Stimulated activated CD8-positive, alpha-beta memory T cell treated with anti-CD3 and anti-CD28 coated beads, Interleukin-4, amount 100 ng/mL, for 24 hours (primary cell): Measurements from ENCODE around the gene ORM1.
"Not testable (repeated sequence)": the region's sequence is repeated elsewhere in the genome, so short reads cannot be mapped to it uniquely, and the experiment has no call there.

Experiments
- DNase-seq: peaks from one replicate; pipeline ENCODE4 v3.0.0-alpha.2; 2020; ENCODE audit warnings: low read depth

The ORM1 gene

DNA sequence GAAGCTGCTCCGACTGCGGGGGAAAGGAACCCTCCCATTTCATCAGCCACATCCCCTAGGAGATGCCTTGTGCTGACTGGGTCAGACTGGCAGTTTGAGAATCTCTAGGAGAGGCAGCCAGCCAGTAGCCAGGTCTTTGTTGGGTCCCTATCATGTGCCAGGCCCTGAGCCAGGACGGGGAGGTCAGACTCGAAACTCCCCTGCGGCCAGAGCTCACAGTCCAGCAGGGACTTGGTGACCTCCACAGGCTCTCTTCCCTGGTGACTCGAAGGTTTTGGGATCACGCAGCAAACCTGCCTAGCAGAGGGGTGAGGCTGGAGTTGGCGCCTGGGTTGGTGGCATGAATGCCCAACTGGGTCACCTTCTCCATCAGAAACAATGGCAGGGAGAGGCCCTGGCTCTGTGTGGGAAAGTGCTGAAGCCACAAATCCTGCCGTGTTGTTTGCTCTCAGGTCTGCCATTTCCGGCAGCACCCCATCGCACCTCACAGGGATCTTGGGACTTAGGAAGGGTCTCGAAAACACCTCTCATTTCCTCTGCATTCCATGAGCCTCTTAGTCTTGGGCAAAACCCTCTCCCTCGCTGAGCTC is 14.4 kb upstream of the ORM1 start:
- no peak for DNase-seq

GRCh38 chr9:114309096-114309495 is 13.8 kb upstream of the ORM1 start:
- no peak for DNase-seq

DNA sequence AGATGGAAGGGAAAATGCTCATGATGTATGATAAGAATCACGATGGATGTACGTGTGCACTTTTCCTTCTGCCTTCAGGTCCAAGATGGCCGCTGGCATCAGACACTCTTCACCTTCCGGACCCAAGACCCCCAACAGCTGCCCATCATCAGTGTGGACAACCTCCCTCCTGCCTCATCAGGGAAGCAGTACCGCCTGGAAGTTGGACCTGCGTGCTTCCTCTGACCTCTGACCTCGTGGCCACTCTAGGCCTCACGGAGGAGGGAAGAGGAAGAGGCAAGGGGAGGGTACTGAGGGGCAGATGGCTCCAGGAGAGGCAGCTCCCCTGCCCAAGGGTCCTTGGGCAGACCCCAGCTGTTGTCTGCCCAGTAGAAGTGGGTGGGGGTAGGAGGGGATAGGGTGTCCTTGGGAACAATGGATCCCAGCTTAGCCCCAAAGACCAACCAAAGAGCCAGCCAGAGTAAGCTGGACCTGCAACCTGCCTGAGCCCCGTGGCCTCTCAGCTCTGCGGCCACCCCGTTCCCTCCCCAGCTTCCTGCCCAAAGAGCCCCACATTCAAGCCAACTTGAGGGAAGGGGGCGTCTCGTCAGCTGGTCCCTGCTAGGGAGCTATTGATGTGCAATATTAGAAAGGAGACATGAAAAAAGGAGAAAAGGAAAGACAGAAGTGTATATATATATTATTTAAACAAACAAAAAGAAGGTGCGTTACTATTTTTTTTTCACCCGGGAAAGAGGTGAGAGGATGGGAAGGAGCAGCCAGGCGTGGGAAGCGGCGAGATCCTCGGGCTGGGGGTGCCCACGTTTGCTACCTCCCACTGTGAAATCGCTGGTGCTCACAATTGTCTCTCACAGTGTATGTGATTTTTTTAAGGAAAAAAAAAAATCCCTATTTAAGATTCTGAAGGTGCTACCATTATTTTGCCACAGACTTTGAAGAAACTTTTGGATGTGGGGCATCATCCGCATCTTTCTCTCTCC is 12.1 kb upstream of the ORM1 start:
- no peak for DNase-seq

DNA sequence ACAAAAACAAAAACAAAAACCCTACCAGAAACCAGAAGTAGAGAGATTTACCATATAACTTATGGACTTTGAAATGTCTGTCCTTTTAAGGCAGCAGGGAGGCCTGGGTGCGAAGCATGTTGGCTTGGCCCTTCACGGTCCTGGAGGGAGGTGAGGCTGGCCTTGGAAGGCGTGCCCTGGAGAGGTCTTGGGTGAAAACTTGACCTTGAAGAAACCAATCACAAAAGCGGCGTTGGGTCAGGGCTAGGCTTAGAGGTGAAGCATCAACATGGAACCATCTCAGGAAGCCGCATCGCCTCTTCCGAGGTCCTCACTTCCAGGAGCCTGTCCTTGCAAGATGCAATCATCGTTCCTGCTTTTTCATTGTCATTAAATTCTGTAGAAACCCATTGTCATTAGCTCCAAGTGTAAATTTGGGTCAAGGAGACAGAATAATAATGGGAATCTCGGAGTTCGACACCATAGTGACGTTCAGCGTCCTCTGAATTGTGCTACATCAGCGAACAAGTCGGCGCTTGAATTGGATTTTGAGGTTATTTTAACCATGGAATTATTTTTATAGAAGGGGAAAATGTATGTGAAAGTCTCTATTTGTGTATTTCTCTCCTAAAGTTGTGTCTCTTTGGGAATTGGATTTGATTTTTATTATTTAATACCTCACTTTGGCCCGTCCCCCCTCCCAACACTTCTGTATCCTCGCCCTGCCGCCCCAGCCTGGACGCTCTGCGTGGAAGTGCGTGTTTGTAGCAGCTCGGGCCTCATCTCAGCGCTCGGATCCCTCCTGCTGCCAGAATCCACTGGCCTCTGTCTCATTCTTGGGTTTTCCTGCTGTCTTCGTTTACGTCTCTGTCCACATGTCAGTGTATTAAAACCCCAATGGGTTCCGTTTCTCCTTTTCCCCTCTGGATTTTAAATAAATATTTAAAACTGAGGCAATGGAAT is 11.1 kb upstream of the ORM1 start:
- no peak for DNase-seq

GRCh38 chr9:114312513-114312875 is 10.4 kb upstream of the ORM1 start:
- DNase-seq = no peak

GRCh38 chr9:114313186-114313585 is 9.7 kb upstream of the ORM1 start:
- no peak for DNase-seq

DNA sequence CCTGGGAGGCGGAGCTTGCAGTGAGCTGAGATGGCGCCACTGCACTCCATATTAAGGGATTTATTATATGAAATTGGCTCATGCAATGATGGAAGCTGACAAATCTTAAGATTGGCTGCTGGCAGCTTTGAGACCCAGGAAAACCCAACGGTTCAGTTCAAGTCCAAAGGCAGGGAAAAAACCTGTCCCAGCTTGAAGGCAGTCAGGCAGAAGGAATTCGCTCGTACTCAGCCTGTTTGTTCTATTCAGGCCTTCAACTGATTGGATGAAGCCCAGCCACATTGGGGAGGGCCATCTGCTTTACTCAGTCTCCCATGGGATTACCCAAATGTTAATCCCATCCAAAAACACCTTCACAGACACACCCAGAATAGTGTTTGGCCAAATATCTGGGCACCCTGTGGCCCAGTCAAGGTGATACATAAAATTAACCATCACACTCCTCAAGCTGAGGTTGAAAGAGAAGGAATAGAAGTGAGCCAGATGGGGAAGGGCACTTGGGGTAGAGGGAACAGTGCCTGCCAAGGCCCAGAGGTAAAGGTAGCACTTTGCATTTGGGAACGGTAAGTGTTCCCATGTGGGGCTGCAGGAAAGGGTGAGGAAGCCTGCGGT is 8.5 kb upstream of the ORM1 start:
- no peak for DNase-seq

- DNase-seq = no peak
Measured at GRCh38 chr9:114314881-114315722, 7.8 kb upstream of the ORM1 start.

DNA sequence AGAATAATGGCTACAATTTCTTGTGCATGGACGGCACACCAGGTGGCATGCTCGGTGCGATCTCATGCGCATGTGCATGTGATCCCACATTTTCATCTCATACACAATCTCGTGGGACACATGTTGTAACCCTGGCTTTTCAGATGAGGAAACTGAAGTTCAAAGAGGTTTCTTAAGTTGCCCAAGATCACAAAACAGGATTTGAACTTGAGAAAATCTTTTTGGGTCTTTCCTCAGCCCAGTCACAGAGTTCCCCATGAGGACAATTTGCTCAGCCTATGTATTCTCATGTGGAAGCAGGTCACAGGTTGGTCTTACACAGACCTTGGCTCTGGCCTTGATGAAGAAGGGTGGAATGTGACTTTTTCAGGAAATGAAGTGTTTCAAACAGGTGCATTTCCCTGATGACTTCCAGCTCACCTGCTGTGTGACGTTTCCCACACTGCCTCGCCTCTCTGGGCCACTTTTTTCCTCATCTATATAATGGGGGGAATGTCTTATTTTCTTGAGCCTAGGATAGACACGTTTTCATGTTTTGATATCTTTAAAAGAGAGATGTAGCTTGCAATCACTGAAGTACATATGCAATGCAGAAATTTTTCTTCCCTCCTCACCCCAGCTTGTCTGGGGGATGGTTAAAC is 7.1 kb upstream of the ORM1 start:
- DNase-seq = no peak

DNA sequence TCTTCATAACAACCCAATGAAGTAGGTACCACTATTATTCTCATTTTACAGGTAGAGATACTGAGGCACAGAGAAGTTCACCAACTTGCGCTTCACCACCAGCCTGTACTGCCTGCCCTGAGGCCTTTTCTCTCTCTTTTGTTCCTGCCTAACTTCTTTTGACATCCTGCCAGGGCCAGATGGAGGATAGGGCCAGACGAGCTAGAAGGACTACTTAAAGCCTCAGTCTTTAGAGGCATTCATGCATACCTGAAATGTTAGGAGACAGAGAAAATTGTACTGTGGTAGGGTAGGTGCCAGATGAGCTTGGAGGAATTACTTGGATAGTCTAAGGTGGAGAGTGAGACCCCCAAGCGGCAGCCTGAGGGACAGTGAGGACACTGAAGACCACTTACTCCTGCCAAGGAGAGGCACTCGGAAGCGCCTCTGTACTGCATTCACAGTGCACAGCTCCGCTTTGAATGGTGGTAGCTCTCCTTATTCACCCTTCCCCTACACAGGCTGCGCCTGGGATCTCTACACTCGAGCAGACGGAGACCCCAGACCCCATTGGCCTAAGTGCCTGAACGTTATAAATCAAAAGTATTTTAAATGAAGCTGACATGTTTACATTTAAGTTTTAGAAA is 6.2 kb upstream of the ORM1 start:
- no peak for DNase-seq

- DNase-seq = no peak
Measured at GRCh38 chr9:114317665-114318357, 5.1 kb upstream of the ORM1 start.

DNA sequence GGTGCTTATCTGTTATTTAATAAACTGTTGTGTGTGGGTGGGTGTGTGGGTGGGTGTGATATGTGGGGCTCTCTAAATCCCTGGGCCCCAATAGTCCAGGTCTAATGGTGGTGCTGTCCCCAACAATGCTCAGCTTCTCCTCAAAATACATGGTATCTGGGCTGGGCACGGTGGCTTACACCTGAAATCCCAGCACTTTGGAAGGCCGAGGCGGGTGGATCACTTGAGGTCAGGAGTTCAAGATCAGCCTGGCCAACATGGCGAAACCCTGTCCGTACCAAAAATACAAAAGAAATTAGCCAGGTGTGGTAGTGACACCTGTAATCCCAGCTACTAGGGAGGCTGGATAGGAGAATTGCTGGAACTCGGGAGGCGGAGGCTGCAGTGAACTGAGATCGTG is 4.5 kb upstream of the ORM1 start:
- DNase-seq = no peak

- no peak for DNase-seq
Measured at GRCh38 chr9:114319147-114319546, 3.8 kb upstream of the ORM1 start.

DNA sequence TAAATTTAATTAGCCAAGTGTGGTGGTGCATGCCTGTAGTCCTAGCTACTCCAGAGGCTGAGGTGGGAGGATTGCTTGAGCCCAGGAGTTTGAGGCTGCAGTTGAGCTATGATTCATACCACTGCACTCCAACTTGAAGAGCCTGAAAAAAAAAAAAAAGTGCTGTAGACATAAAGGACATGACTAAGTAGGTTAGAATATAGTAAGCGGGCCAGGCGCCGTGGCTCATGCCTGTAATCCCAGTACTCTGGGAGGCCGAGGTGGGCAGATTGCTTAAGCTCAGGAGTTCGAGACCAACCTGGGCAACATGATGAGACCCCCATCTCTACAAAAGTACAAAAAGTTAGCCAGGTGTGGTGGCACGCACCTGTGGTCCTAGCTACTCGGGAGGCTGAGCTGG is 2.2 kb upstream of the ORM1 start:
- not testable (repeated sequence) for DNase-seq

DNA sequence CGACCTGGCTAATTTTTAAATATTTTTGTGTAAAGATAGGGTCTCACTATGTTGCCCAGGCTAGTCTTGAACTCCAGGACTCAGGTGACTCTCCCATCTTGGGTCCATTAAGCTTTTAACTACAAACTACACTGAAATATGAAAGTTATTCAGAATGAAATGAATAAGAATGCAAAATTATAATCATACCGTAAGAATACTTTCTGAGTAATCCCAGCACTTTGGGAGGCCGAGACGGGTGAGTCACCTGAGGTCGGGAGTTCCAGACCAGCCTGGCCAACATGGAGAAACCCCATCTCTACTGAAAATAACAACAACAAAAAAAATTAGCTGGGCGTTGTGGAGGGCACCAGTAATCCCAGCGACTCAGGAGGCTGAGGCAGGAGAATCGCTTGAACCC is 1.1 kb upstream of the ORM1 start:
- no peak for DNase-seq

DNA sequence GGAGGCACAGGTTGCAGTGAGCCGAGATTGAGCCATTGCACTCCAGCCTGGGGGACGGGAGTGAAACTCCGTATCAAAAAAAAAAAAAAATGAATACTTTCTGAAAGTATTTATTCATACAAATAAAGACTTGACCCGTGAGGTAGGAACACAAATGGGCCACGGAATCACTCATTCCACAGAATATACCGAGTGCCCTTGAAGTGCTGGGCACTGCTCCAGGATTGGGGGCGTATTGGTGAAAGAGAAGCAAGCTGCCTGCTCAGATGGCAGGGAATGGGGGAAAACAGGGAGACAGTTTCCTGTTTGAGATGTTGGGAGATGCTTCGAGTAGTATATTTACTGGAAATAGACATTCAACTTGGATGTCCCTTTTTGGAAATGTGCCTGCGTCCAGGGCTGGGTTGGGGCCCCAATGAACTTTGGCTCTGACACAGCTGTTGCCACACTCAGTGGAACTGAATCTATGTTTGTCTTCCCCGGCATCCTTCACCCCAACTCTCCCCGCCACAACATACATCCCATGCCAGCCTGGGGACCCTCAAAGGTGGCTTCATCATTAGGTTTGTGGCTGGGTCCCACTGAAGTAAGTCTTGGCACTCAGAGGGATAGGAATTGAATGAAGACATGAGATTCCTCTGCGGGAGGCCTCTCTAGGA is 609 bp upstream of the ORM1 start:
- not testable (repeated sequence) for DNase-seq

DNA sequence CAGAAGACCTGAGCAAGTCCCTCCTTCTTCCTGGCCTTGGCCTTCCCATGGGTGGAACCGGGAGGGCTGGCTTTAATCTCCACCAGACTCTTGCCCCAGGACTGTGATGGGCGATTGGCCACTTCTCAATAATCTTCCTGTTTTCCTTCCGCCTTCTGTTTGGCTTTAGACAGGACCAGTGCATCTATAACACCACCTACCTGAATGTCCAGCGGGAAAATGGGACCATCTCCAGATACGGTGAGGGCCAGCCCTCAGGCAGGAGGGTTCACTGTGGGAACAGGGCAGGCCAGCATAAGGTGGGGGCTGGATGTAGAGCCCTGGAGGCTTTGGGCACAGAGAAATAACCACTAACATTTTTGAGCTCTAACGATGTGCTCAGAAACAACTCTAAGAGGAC is 951 bp downstream of the ORM1 start:
- DNase-seq = not testable (repeated sequence)

GRCh38 chr9:114324492-114324891 is 1.6 kb downstream of the ORM1 start:
- no peak for DNase-seq

DNA sequence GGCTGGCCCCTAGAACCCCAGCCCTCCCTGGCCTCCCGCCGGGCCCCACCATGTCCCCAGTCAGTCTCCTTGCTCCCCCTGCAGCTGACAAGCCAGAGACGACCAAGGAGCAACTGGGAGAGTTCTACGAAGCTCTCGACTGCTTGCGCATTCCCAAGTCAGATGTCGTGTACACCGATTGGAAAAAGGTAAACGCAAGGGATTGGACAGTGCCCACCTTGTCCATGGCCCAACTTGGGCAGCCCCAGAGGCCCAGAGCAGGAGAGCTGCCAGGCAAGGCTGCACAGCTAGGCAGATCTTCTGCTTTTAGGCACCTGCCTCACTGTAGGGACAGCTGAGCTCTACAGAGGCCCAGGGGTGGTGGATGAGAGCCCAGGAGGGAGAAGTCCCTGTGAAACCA is 2.1 kb downstream of the ORM1 start:
- not testable (repeated sequence) for DNase-seq
